HG03097 (cell line): ENCODE measurements around the gene SUN1.
"Not testable (repeated sequence)": the region's sequence is repeated elsewhere in the genome, so short reads cannot be mapped to it uniquely, and the experiment has no call there.

Experiments
- ATAC-seq: cut with Tn5 transposase; IDR thresholded peaks from one replicate; pipeline ENCODE4 v1.9.1; 2021; ENCODE audit not compliant: unreplicated experiment, low FRiP score

Gene SUN1

DNA sequence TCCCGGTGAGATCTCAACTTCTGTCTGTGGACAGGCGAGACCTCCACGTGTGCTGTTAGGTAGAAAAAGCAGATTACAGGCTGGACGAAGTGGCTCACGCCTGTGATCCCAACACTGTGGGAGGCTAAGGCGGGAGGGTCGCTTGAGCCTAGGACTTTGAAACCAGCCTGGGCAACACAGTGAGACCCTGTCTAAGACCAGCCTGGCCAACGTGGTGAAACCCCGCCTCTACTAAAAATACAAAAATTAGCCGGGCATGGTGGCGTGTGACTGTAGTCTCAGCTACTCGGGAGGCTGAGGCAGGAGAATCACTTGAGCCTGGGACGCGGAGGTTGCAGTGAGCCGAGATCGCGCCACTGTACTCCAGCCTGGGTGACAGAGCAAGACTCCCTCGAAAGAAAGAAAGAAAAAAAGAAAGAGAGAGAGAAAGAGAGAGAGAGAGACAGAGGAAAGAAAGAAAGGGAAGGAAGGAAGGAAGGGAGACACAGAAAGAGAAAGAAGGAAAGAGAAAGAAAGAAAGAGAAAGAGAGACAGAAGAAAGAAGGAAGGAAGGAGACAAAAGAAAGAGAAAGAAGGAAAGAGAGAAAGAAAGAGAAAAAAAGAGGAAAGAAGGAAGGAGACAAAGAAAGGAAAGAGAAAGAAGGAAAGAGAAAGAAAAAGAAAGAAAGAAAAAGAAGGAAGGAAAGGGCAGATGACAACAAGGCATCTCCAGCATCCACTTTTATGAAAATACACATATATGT, 29.6 kb upstream of the SUN1 start:
- no peak for ATAC-seq

DNA sequence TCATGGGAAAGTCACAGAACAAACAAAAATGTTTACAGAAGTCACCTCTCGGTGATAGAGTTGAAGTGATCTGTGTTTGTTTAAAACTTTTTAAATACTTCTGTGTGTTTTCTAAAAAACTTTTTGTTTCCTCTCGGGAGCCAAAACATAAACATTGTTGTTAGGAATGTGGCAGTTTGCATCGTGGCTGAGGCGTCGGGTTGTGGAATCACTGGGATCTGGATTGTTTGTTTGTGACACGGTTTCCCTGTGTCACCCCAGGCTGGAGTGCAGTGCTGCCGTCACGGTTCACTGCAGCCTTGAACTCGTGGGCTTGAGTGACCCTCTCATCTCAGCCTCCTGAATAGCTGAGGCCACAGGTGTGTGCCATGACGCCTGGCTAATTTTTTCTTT, 29.0 kb upstream of the SUN1 start:
- no peak for ATAC-seq

- not testable (repeated sequence) for ATAC-seq
Observed at GRCh38 chr7:803796-804195, 28.5 kb upstream of the SUN1 start.

DNA sequence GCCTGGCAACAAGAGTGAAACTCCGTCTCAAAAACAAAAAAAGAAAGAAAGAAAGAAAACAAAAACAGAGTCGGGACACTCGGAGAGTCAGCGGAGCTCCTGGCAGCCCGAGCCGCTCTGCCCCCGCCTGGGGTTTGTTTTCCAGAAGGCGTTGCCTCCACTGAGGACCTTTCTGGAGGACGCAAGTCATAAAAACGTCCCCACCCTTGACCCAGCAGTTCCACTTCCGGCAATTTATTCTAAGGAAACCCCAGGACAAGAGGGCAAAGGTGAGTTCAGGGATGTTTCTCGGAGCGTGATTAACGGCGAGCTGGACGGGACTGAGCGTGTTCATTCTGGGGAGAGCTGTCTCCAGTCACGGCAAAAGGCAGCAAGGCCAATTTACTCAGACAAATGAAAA, 27.0 kb upstream of the SUN1 start:
- ATAC-seq, result no peak

- ATAC-seq, result no peak
Observed at GRCh38 chr7:815284-816216, 16.7 kb upstream of the SUN1 start.

DNA sequence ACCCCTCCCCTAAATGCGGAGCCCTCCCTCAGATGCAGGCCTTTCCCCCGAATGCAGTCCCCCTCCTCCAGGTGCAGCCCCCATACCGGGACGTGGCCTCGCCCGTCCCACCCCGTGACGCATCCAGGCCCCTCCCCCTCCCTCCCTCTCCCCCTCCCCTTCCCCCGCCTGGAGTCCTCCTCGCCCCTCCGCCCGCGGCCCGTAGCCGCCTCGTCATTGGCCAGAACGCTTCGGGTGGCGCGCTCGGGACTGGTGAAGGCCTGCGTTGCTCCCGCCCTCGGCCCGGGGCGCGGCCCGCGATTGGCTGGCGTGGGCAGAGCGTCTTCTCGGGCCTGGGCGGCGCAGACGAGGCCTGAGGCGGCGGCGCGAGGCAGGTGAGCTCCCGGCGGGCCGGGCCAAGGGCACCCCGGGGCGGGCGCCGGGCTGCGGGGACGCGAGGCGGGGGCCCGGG, 16.0 kb upstream of the SUN1 start:
- peak; percentile 84 for ATAC-seq

GRCh38 chr7:816751-817671, 15.3 kb upstream of the SUN1 start:
- peak; percentile 6 for ATAC-seq

GRCh38 chr7:818031-818699, 14.1 kb upstream of the SUN1 start:
- no peak for ATAC-seq

- no peak for ATAC-seq
Observed at GRCh38 chr7:820341-820740, 11.9 kb upstream of the SUN1 start.

GRCh38 chr7:821688-822087, 10.6 kb upstream of the SUN1 start:
- no peak for ATAC-seq

DNA sequence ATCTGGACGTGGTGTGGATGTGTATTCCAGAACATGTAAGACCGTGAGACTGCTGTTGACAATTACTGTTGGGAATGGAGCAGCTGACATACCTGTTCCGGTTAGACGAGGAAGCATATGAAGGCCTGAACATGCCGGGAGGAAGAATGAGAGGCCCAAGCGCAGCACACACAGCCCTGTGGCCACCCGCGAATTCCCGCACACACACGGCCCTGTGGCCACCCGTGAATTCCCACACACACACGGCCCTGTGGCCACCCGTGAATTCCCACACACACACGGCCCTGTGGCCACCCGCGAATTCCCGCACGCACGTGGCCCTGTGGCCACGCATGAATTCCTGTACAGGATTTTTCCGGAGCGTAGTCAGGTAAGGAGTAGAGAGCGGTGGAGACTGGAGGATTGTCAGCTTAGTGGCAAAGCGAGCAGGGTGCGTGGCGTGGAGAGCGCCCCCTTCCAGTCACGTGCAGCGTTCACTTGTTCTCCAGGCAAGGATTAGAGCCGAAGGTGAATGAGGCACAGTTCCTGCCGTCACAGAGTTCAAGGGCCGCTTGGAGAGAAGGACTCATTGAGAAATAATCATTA, 9.5 kb upstream of the SUN1 start:
- ATAC-seq, result no peak

GRCh38 chr7:823649-824048, 8.6 kb upstream of the SUN1 start:
- no peak for ATAC-seq

DNA sequence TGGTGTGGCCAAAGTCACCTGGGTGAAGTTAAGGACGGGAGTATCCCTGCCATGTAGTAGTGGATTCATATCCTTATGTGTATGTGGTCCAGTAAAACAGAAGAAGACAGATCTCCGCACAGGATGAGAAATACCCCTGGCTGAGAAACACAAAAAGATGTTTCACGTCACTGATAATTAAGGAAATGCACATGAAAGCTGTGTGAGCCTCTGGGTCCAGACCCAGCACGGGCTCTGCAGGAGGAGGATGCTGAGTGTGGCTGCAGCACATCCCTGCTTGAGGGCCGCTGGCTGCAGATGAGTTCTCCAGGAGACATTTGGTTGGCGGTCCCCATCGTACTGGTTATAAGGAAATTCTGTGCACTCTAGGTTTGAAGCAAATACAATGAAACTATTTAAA, 8.2 kb upstream of the SUN1 start:
- ATAC-seq, result no peak

GRCh38 chr7:824664-825063, 7.6 kb upstream of the SUN1 start:
- ATAC-seq, result no peak

GRCh38 chr7:825386-825785, 6.9 kb upstream of the SUN1 start:
- ATAC-seq, result no peak

GRCh38 chr7:826230-826917, 5.9 kb upstream of the SUN1 start:
- ATAC-seq, result no peak

GRCh38 chr7:828793-829561, 3.3 kb upstream of the SUN1 start:
- no peak for ATAC-seq

- ATAC-seq, result no peak
Observed at GRCh38 chr7:830069-830468, 2.2 kb upstream of the SUN1 start.
